Astrocyte of the cerebellum (primary cell): Measurements from ENCODE around the gene CRTC3.
A peak's percentile ranks its signal among the peaks of the same experiment; 100 is the strongest.

Source experiments
- DNase-seq: peaks from one replicate; pipeline ENCODE4 v3.0.0-alpha.2; 2011; ENCODE audit warnings: low read depth
- H3K4me3 ChIP-seq: 2 replicates; pipeline ENCODE4 v1.5.1; 2011; ENCODE audit warnings: mild to moderate bottlenecking, low read depth, low read length, moderate library complexity
- CTCF ChIP-seq: IDR thresholded peaks from 2 replicates; pipeline ENCODE4 v1.5.1; 2012; ENCODE audit warnings: low read length, low read depth, moderate library complexity, mild to moderate bottlenecking; ENCODE audit errors: missing control alignments
- in situ Hi-C: cut with HindIII; loops from 2 replicates; pipeline ENCODE4 v1.10.0; 2017; ENCODE audit warnings: low sequenced_read_pairs

Gene CRTC3

GRCh38 chr15:90560229-90560776, 30.6 kb downstream of the CRTC3 start:
- peak; percentile 99 for DNase-seq
- no peak for TF ChIP-seq CTCF
- in situ Hi-C loops, result no loop called here
- H3K4me3 ChIP-seq, result no peak overlapping the region

- no peak for DNase-seq
- TF ChIP-seq CTCF, result no peak
- in situ Hi-C loops, result no loop called here
- no peak overlapping the region for H3K4me3 ChIP-seq
Observed at GRCh38 chr15:90561344-90562244, 31.9 kb downstream of the CRTC3 start.

- in situ Hi-C loops, result no loop called here
- DNase-seq, result no peak
- TF ChIP-seq CTCF, result no peak
- H3K4me3 ChIP-seq, result no peak overlapping the region
Observed at GRCh38 chr15:90562669-90563068, 32.9 kb downstream of the CRTC3 start.

GRCh38 chr15:90563463-90563862, 33.7 kb downstream of the CRTC3 start:
- TF ChIP-seq CTCF, result no peak
- no peak for DNase-seq
- no peak overlapping the region for H3K4me3 ChIP-seq
- in situ Hi-C loops, result no loop called here

- in situ Hi-C loops, result no loop called here
- DNase-seq, result no peak
- no peak for TF ChIP-seq CTCF
- no peak overlapping the region for H3K4me3 ChIP-seq
Observed at GRCh38 chr15:90564051-90564450, 34.3 kb downstream of the CRTC3 start.

GRCh38 chr15:90564590-90564989, 34.9 kb downstream of the CRTC3 start:
- no peak overlapping the region for H3K4me3 ChIP-seq
- in situ Hi-C loops, result no loop called here
- no peak for DNase-seq
- no peak for TF ChIP-seq CTCF
